ENCODE measurements around the gene COL9A2.

Gene COL9A2

DNA sequence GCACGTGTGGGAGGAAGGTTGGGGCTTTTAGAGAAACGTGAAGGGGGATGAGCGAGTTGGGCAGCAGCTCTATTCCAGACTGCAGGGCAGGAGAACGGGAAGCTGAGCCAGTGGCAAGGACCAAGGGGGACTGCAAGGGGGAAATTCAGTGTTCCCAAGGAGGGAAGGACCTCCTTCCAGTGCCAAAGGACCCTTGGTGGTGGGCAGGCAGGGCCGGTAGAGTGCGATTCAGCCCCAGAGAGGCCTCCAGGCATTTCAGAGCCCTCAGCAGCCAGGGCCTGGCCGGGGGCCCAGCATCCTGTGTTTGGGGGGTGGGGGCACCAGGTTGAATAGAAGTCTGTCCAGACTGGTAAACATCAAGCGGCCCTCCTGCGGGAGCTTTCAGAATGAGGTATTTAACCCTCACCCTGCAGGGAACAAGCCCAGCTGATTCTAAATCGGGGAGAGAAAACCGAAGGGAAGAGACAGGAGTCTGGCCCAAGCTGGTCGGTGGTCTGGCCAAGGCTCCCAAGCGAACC, 2.3 kb downstream of the COL9A2 start:
- Histone ChIP-seq H3K27me3 (ENCODE audit: insufficient read depth, low read length, poor library complexity) (peaks cover 29% of the 10 kb centered on the region), H3K9me3 (ENCODE audit: insufficient read depth, low read length, severe bottlenecking) (no peaks in the 10 kb centered on the region), H3K4me1 (ENCODE audit: insufficient read depth, low read length) (peaks cover 27% of the 10 kb centered on the region), H3K9ac (ENCODE audit: low read depth, low read length) (peak overlapping the region; percentile 51), H3K36me3 (ENCODE audit: insufficient read depth, low read length) (no peaks in the 10 kb centered on the region), H3K4me3 (ENCODE audit: low read depth in 1 of 2, low read length in 2 of 2) (peak overlapping the region in 1 of 2 experiments; percentile 54; a peak in 2 of 4 replicates), H3K79me2 (ENCODE audit: insufficient read depth, low read length) (no peaks in the 10 kb centered on the region), H2AFZ (ENCODE audit: low read depth, low read length) (peak overlapping the region; percentile 91), H3K4me2 (ENCODE audit: insufficient read depth, low read length) (peak overlapping the region; percentile 89), H4K20me1 (ENCODE audit: insufficient read depth, low read length) (no peaks in the 10 kb centered on the region; the same call in 1 of the 2 replicates), H3K27ac (ENCODE audit: low read length) (peak overlapping the region; percentile 50; the same call in 1 of the 2 replicates)
- no peak for ATAC-seq (ENCODE audit: insufficient read depth, low read depth)
- DNase-seq: no peak
- TF ChIP-seq, protein P1, sequence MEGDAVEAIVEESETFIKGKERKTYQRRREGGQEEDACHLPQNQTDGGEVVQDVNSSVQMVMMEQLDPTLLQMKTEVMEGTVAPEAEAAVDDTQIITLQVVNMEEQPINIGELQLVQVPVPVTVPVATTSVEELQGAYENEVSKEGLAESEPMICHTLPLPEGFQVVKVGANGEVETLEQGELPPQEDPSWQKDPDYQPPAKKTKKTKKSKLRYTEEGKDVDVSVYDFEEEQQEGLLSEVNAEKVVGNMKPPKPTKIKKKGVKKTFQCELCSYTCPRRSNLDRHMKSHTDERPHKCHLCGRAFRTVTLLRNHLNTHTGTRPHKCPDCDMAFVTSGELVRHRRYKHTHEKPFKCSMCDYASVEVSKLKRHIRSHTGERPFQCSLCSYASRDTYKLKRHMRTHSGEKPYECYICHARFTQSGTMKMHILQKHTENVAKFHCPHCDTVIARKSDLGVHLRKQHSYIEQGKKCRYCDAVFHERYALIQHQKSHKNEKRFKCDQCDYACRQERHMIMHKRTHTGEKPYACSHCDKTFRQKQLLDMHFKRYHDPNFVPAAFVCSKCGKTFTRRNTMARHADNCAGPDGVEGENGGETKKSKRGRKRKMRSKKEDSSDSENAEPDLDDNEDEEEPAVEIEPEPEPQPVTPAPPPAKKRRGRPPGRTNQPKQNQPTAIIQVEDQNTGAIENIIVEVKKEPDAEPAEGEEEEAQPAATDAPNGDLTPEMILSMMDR (IDR thresholded peaks at IDR 0.05; ENCODE audit: borderline replicate concordance, extremely low read depth, low read length, poor library complexity, severe bottlenecking): no peak
- no peak for TF ChIP-seq EZH2 (IDR thresholded peaks at IDR 0.05; ENCODE audit: borderline replicate concordance, low read depth, low read length, severe bottlenecking)

DNA sequence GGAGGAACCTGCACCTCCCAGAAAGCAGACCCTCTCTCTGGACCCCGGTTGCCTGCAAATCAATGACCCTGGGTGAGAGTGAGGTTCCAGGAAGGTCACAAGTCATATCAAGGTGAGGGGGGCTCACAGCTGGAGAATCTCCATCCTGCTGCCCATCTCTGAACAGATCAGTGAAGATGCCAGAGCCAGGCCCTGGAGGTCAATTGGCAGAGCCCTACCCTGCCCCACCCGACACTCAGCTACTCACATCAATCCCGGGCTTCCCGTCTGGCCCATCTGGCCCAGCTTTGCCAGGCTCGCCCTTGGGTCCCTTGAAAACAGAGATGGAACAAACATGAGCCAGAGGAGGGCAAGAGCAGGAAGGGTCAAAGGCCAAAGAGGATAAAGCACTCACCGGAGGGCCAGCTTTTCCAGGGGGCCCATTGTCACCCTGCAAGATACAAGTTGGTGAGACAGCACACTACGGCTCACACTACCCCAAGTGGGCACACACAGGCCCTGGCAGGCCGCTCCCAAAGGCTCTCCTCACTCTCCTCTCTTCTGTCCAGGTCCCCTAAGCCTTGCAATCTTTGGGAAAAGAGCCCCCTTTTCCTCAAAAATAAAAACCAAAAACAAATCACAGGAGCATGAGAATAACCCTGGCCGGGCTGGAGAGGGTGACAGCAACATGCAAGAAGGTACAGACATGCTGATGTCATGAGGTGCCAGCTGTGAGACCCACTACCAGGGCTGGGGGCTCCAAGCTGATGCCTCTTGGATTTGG, 2.9 kb downstream of the COL9A2 start:
- TF ChIP-seq, protein P1 (IDR thresholded peaks at IDR 0.05; ENCODE audit: borderline replicate concordance, extremely low read depth, low read length, poor library complexity, severe bottlenecking): no peak
- no peak for TF ChIP-seq EZH2 (IDR thresholded peaks at IDR 0.05; ENCODE audit: borderline replicate concordance, low read depth, low read length, severe bottlenecking)
- Histone ChIP-seq H3K27ac (ENCODE audit: low read length) (no peak overlapping the region), H3K4me1 (ENCODE audit: insufficient read depth, low read length) (peaks cover 27% of the 10 kb centered on the region), H2AFZ (ENCODE audit: low read depth, low read length) (peak overlapping the region; percentile 91; the same call in 1 of the 2 replicates), H3K36me3 (ENCODE audit: insufficient read depth, low read length) (no peaks in the 10 kb centered on the region), H4K20me1 (ENCODE audit: insufficient read depth, low read length) (no peaks in the 10 kb centered on the region; the same call in 1 of the 2 replicates), H3K4me2 (ENCODE audit: insufficient read depth, low read length) (peak overlapping the region; percentile 89), H3K9me3 (ENCODE audit: insufficient read depth, low read length, severe bottlenecking) (no peaks in the 10 kb centered on the region), H3K9ac (ENCODE audit: low read depth, low read length) (no peak overlapping the region; the same call in 1 of the 2 replicates), H3K79me2 (ENCODE audit: insufficient read depth, low read length) (no peaks in the 10 kb centered on the region), H3K4me3 (ENCODE audit: low read depth in 1 of 2, low read length in 2 of 2) (0 out of 4 replicates have a peak overlapping the region, but pooled peaks of 1 of the 2 experiments have one; percentile 54), H3K27me3 (ENCODE audit: insufficient read depth, low read length, poor library complexity) (peaks cover 29% of the 10 kb centered on the region)
- ATAC-seq (ENCODE audit: insufficient read depth, low read depth) (no peak), DNase-seq (no peak)

DNA sequence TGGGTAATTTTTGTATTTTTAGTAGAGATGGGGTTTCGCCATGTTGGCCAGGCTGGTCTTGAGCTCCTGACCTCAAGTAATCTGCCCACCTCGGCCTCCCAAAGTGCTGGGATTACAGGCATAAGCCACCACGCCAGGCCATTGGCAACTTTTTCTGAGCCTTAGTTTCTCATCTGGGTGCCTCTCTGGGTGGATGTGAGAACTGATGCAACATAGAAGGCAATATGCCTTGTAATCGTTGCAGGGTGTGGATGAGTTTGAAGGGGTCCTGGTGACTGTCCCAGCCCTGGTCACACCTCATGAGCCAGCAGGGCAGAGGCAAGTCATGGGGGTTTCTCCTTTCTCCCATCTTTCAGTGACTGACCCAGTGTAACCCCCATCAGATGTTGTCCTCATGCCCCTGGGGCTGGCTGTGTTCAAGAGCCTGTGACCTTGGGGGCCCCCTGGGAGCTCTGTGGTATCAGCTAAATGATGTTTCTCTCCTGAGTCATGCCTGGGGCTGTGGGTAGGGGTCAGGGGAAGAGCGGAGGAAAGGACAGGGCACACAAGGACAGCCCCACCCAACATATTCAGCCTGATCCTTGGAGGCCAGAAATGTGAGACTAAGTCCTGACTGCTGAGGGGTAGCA, 3.6 kb downstream of the COL9A2 start:
- Histone ChIP-seq H4K20me1 (ENCODE audit: insufficient read depth, low read length) (no peaks in the 10 kb centered on the region; the same call in 1 of the 2 replicates), H2AFZ (ENCODE audit: low read depth, low read length) (no peak overlapping the region), H3K9ac (ENCODE audit: low read depth, low read length) (no peak overlapping the region), H3K9me3 (ENCODE audit: insufficient read depth, low read length, severe bottlenecking) (no peaks in the 10 kb centered on the region), H3K36me3 (ENCODE audit: insufficient read depth, low read length) (no peaks in the 10 kb centered on the region), H3K27me3 (ENCODE audit: insufficient read depth, low read length, poor library complexity) (peaks cover 29% of the 10 kb centered on the region), H3K79me2 (ENCODE audit: insufficient read depth, low read length) (no peaks in the 10 kb centered on the region), H3K4me2 (ENCODE audit: insufficient read depth, low read length) (no peak overlapping the region), H3K4me1 (ENCODE audit: insufficient read depth, low read length) (peaks cover 27% of the 10 kb centered on the region), H3K4me3 (ENCODE audit: low read depth in 1 of 2, low read length in 2 of 2) (no peak overlapping the region), H3K27ac (ENCODE audit: low read length) (no peak overlapping the region)
- TF ChIP-seq EZH2 (IDR thresholded peaks at IDR 0.05; ENCODE audit: borderline replicate concordance, low read depth, low read length, severe bottlenecking): no peak
- TF ChIP-seq, protein P1 (IDR thresholded peaks at IDR 0.05; ENCODE audit: borderline replicate concordance, extremely low read depth, low read length, poor library complexity, severe bottlenecking): no peak
- ATAC-seq (ENCODE audit: insufficient read depth, low read depth) (no peak), DNase-seq (no peak)
